Neural cell (in vitro differentiated cells): Measurements from ENCODE around the gene LRRC8B. TPM values are rescaled to one million over a fixed set of nuclear protein-coding genes. Genes with fewer than 3 reads are reported as not detected.

Experiments used
- H2AFZ ChIP-seq: fragments of 200-600, 300-800 bp; sonication (generic), shearing (Covaris generic); 2 replicates; pipeline ENCODE4 v1.6.0; 2014; ENCODE audit warnings: low read depth, mild to moderate bottlenecking, antibody characterized with exemption, low read length, moderate library complexity
- H3F3A ChIP-seq: fragments of 200-600 bp; shearing (Covaris generic); 2 replicates; pipeline ENCODE4 v1.6.1; 2016; ENCODE audit warnings: mild to moderate bottlenecking, moderate library complexity, mixed read lengths, antibody characterized with exemption, low read length; ENCODE audit not compliant: insufficient read depth, poor library complexity, severe bottlenecking
- H3K27ac ChIP-seq: fragments of 200-600, 300-800 bp; sonication (generic), shearing (Covaris generic); 2 replicates; pipeline ENCODE4 v1.5.1; 2014; ENCODE audit warnings: mild to moderate bottlenecking, low read length, moderate library complexity
- H3K27me3 ChIP-seq: fragments of 300-800, 200-600 bp; sonication (generic), shearing (Covaris generic); 2 replicates; pipeline ENCODE4 v1.6.0; 2014; ENCODE audit warnings: mild to moderate bottlenecking, low read depth, low read length, moderate library complexity; ENCODE audit not compliant: insufficient read depth
- H3K36me3 ChIP-seq: fragments of 300-800, 200-600 bp; sonication (generic), shearing (Covaris generic); 2 replicates; pipeline ENCODE4 v1.5.1; 2014; ENCODE audit warnings: mild to moderate bottlenecking, antibody characterized with exemption, low read length, moderate library complexity; ENCODE audit not compliant: insufficient read depth
- H3K4me2 ChIP-seq: fragments of 300-800, 200-600 bp; sonication (generic), shearing (Covaris generic); 2 replicates; pipeline ENCODE4 v1.6.0; 2014; ENCODE audit warnings: mild to moderate bottlenecking, low read length
- H3K4me3 ChIP-seq: fragments of 300-800, 200-600 bp; sonication (generic), shearing (Covaris generic); 2 replicates; pipeline ENCODE4 v1.5.1; 2014; ENCODE audit warnings: mild to moderate bottlenecking, low read length, moderate library complexity
- H3K79me2 ChIP-seq: fragments of 200-600 bp; shearing (Covaris generic); replicated peaks from 2 replicates; pipeline ENCODE4 v1.6.0; 2014; ENCODE audit warnings: mild to moderate bottlenecking, low read length, moderate library complexity; ENCODE audit not compliant: insufficient read depth
- H3K9ac ChIP-seq: fragments of 300-800, 200-600 bp; sonication (generic), shearing (Covaris generic); 2 replicates; pipeline ENCODE4 v1.6.1; 2016; ENCODE audit warnings: mild to moderate bottlenecking, low read length, mixed read lengths
- H3K9me2 ChIP-seq: fragments of 200-600 bp; shearing (Covaris generic); 2 replicates; pipeline ENCODE4 v1.6.1; 2016; ENCODE audit warnings: mild to moderate bottlenecking, low read length, mixed read lengths; ENCODE audit not compliant: insufficient read depth
- H3K9me3 ChIP-seq: fragments of 200-600, 300-800 bp; sonication (generic), shearing (Covaris generic); 2 replicates; pipeline ENCODE4 v1.6.1; 2016; ENCODE audit warnings: mild to moderate bottlenecking, mixed run types, low read length, moderate library complexity, mixed read lengths
- H4K20me1 ChIP-seq: fragments of 200-600 bp; shearing (Covaris generic); 2 replicates; pipeline ENCODE4 v1.6.1; 2016; ENCODE audit warnings: mild to moderate bottlenecking, mixed run types; ENCODE audit not compliant: insufficient read depth
- EP300 ChIP-seq: fragments of 450-650 bp; conservative IDR thresholded peaks from 2 replicates; pipeline ENCODE4 v1.6.1; 2014; ENCODE audit warnings: antibody characterized with exemption, mild to moderate bottlenecking, moderate library complexity; ENCODE audit not compliant: poor library complexity, severe bottlenecking
- EZH2 ChIP-seq: fragments of 200-600, 300-800 bp; shearing (Covaris generic), sonication (generic); IDR thresholded peaks from 2 replicates; pipeline ENCODE4 v1.6.1; 2014; ENCODE audit warnings: antibody characterized with exemption, low read length, borderline replicate concordance, mild to moderate bottlenecking; ENCODE audit not compliant: insufficient read depth, poor library complexity, severe bottlenecking
- MXI1 ChIP-seq: fragments of 450-650 bp; conservative IDR thresholded peaks from 2 replicates; pipeline ENCODE4 v1.6.1; 2014; ENCODE audit warnings: antibody characterized with exemption, mild to moderate bottlenecking; ENCODE audit not compliant: poor library complexity, severe bottlenecking
- POLR2AphosphoS5 ChIP-seq: IDR thresholded peaks from 2 replicates; pipeline ENCODE4 v1.6.1; 2012
- RAD21 ChIP-seq: fragments of 450-650 bp; conservative IDR thresholded peaks from 2 replicates; pipeline ENCODE4 v1.6.1; 2014; ENCODE audit warnings: antibody characterized with exemption, mild to moderate bottlenecking, moderate library complexity
- REST ChIP-seq: IDR thresholded peaks from 2 replicates; pipeline ENCODE4 v1.6.1; 2012; ENCODE audit warnings: borderline replicate concordance
- SMC3 ChIP-seq: fragments of 450-650 bp; conservative IDR thresholded peaks from 2 replicates; pipeline ENCODE4 v1.6.1; 2014; ENCODE audit warnings: antibody characterized with exemption, mild to moderate bottlenecking, moderate library complexity; ENCODE audit not compliant: poor library complexity
- TAF1 ChIP-seq: IDR thresholded peaks from 2 replicates; pipeline ENCODE4 v1.6.1; 2012; ENCODE audit warnings: low read depth
- polyA plus RNA-seq: library from polyadenylated mRNA; depleted of rRNA; stranded (reverse); fragments of >200 nt; gene quantifications from 2 replicates; pipeline ENCODE4 v1.2.3, GENCODE V29; 2014
- TF ChIP-seq, protein P1 (sequence below): fragments of 450-650 bp; IDR thresholded peaks from 2 replicates; pipeline ENCODE4 v1.5.1; 2014; ENCODE audit warnings: antibody characterized with exemption, mild to moderate bottlenecking, moderate library complexity; ENCODE audit not compliant: poor library complexity, severe bottlenecking

The LRRC8B gene
- polyA plus RNA-seq, 1 donor from 2014 or later, result 15.9 TPM

DNA sequence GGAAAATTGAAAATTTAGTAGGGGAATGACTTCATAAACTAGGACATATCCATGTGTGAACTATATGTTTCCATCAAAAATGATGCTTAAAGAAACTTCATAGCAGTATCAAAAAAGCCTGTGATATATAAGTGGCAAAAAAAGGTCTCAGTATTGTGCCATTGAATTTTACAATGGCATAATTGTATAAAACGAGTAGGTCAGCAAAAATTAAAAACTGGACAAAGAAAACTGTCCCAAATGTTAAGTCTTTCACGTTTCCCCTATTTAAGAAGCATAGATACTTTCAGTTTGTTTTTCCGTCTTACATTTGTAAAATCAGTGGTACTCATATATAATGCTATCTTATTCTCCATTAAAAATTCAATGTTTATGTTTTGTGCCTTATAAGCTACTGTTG is 43.2 kb downstream of the LRRC8B start:
- H3K36me3 ChIP-seq, result no peaks in the 10 kb centered on the region
- H3K27ac ChIP-seq, result no peak overlapping the region
- H3K9me2 ChIP-seq, result no peaks in the 10 kb centered on the region
- H3K9me3 ChIP-seq, result no peaks in the 10 kb centered on the region
- H3K79me2 ChIP-seq, result no peaks in the 10 kb centered on the region
- H2AFZ ChIP-seq, result no peak overlapping the region
- no peaks in the 10 kb centered on the region for H3K27me3 ChIP-seq
- H3K4me2 ChIP-seq, result no peak overlapping the region
- no peak overlapping the region for H3K4me3 ChIP-seq
- no peak overlapping the region for H3K9ac ChIP-seq
- TF ChIP-seq SMC3, result no peak
- no peak for TF ChIP-seq REST
- TF ChIP-seq MXI1, result no peak
- TF ChIP-seq, protein P1, sequence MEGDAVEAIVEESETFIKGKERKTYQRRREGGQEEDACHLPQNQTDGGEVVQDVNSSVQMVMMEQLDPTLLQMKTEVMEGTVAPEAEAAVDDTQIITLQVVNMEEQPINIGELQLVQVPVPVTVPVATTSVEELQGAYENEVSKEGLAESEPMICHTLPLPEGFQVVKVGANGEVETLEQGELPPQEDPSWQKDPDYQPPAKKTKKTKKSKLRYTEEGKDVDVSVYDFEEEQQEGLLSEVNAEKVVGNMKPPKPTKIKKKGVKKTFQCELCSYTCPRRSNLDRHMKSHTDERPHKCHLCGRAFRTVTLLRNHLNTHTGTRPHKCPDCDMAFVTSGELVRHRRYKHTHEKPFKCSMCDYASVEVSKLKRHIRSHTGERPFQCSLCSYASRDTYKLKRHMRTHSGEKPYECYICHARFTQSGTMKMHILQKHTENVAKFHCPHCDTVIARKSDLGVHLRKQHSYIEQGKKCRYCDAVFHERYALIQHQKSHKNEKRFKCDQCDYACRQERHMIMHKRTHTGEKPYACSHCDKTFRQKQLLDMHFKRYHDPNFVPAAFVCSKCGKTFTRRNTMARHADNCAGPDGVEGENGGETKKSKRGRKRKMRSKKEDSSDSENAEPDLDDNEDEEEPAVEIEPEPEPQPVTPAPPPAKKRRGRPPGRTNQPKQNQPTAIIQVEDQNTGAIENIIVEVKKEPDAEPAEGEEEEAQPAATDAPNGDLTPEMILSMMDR, result no peak
- no peak for TF ChIP-seq POLR2AphosphoS5
- no peak for TF ChIP-seq RAD21
- TF ChIP-seq EZH2, result no peak
- no peak for TF ChIP-seq TAF1
- no peak for TF ChIP-seq EP300
- H3F3A ChIP-seq, result no peaks in the 10 kb centered on the region
- H4K20me1 ChIP-seq, result no peaks in the 10 kb centered on the region

GRCh38 chr1:89573410-89573809 is 48.8 kb downstream of the LRRC8B start:
- Histone ChIP-seq H3K9me3 (no peaks in the 10 kb centered on the region), H2AFZ (no peak overlapping the region), H3K36me3 (no peaks in the 10 kb centered on the region), H3K79me2 (no peaks in the 10 kb centered on the region), H3K9ac (no peak overlapping the region), H3K27me3 (no peaks in the 10 kb centered on the region), H3K4me3 (no peak overlapping the region), H3F3A (no peaks in the 10 kb centered on the region), H4K20me1 (no peaks in the 10 kb centered on the region), H3K27ac (no peak overlapping the region), H3K4me2 (no peak overlapping the region), H3K9me2 (no peaks in the 10 kb centered on the region)
- TF ChIP-seq RAD21 (no peak), EZH2 (no peak), REST (no peak), TAF1 (no peak), MXI1 (no peak), POLR2AphosphoS5 (no peak), SMC3 (no peak), EP300 (no peak)
- TF ChIP-seq, protein P1, result no peak
